HepG2 (cell line): Measurements from ENCODE around the gene AKNA. TPM values are rescaled to one million over a fixed set of nuclear protein-coding genes. Genes with fewer than 3 reads are reported as not detected.
A peak's percentile ranks its signal among the peaks of the same experiment; 100 is the strongest.

Experiments used
- AHDC1 ChIP-seq: sonication (generic); formaldehyde crosslinking; IDR thresholded peaks from 2 replicates; pipeline ENCODE4 v1.5.1; 2020; ENCODE audit warnings: mild to moderate bottlenecking, missing genetic modification reagents, borderline replicate concordance
- GFI1 ChIP-seq: sonication (generic); formaldehyde crosslinking; IDR thresholded peaks from 2 replicates; pipeline ENCODE4 v1.5.0; 2020; ENCODE audit warnings: missing genetic modification reagents, mild to moderate bottlenecking, borderline replicate concordance
- MBD4 ChIP-seq: IDR thresholded peaks from 2 replicates; pipeline ENCODE4 v1.6.1; 2012; ENCODE audit warnings: low read length, inconsistent platforms, borderline replicate concordance
- MED8 ChIP-seq: sonication (generic); formaldehyde crosslinking; IDR thresholded peaks from 2 replicates; pipeline ENCODE4 v1.8.1; 2023; ENCODE audit warnings: mild to moderate bottlenecking, missing genetic modification reagents; ENCODE audit not compliant: insufficient replicate concordance
- MTF1 ChIP-seq: sonication (generic); formaldehyde crosslinking; IDR thresholded peaks from 2 replicates; pipeline ENCODE4 v1.5.0; 2020; ENCODE audit warnings: missing genetic modification reagents
- MZF1 ChIP-seq: sonication (generic); formaldehyde crosslinking; IDR thresholded peaks from 2 replicates; pipeline ENCODE4 v1.8.1; 2023; ENCODE audit warnings: mild to moderate bottlenecking, missing genetic modification reagents, borderline replicate concordance
- SSRP1 ChIP-seq: IDR thresholded peaks from 2 replicates; pipeline ENCODE4 v1.6.1; 2016; ENCODE audit warnings: control low read depth
- ZC3H4 ChIP-seq: sonication (generic); formaldehyde crosslinking; IDR thresholded peaks from 2 replicates; pipeline ENCODE4 v1.4.0; 2020; ENCODE audit warnings: missing genetic modification reagents, borderline replicate concordance
- ZMYM3 ChIP-seq: sonication (generic); formaldehyde crosslinking; IDR thresholded peaks from 2 replicates; pipeline ENCODE4 v1.5.1; 2020; ENCODE audit warnings: mild to moderate bottlenecking, missing genetic modification reagents
- ZNF12 ChIP-seq: sonication (generic); formaldehyde crosslinking; IDR thresholded peaks from 2 replicates; pipeline ENCODE4 v1.5.0; 2020; ENCODE audit warnings: missing genetic modification reagents
- ZNF18 ChIP-seq: sonication (generic); formaldehyde crosslinking; IDR thresholded peaks from 2 replicates; pipeline ENCODE4 v1.8.0; 2022; ENCODE audit warnings: mild to moderate bottlenecking, missing genetic modification reagents; ENCODE audit not compliant: insufficient replicate concordance
- ZNF318 ChIP-seq: sonication (generic); formaldehyde crosslinking; IDR thresholded peaks from 2 replicates; pipeline ENCODE4 v1.4.0; 2020; ENCODE audit warnings: mild to moderate bottlenecking, missing genetic modification reagents
- ZNF768 ChIP-seq: sonication (generic); formaldehyde crosslinking; IDR thresholded peaks from 2 replicates; pipeline ENCODE4 v1.4.0; 2020; ENCODE audit warnings: missing genetic modification reagents
- ZSCAN21 ChIP-seq: sonication (generic); formaldehyde crosslinking; IDR thresholded peaks from 2 replicates; pipeline ENCODE4 v1.8.0; 2022; ENCODE audit warnings: mild to moderate bottlenecking, missing genetic modification reagents, moderate library complexity, borderline replicate concordance
- polyA plus RNA-seq, 8 experiments: library from polyadenylated mRNA; depleted of rRNA in 3 of 8; stranded (reverse) in 7 of 8; unstranded in 1 of 8; fragments of >200 nt; fragmentation: Illumina TruSeq in 4 of 8; extraction: Trizol in 4 of 8; gene quantifications; 2 replicates each; pipeline versions ENCODE4 v1.2.1 to v1.2.3, GENCODE V29; 2011 to 2016; ENCODE audit warnings: low read depth in 4 of 8, missing spikeins in 1 of 8, mixed read lengths in 1 of 8; ENCODE audit not compliant: insufficient read depth in 1 of 8
- total RNA-seq, 5 experiments: library from RNA; depleted of rRNA; stranded (reverse); fragments of >200 nt; fragmentation: Illumina TruSeq; extraction: Trizol; gene quantifications; 2 replicates each; pipeline ENCODE4 v1.2.3, GENCODE V29; 2016; ENCODE audit warnings: low read depth in 1 of 5

AKNA gene
- total and polyA plus RNA-seq, 2 of the 13 experiments (the other 11 are each of a cell fraction or from before 2014, with no cell fraction given): 3.0 to 3.1 TPM

GRCh38 chr9:114397219-114397847 is 9.6 kb upstream of the AKNA start (continued):
- TF ChIP-seq ZNF318 (CRISPR knock-in tag) (no peak), AHDC1 (CRISPR knock-in tag) (no peak), ZSCAN21 (CRISPR knock-in tag) (no peak), MBD4 (no peak), ZNF768 (CRISPR knock-in tag) (peak; percentile 99), ZMYM3 (CRISPR knock-in tag) (peak; percentile 98), MED8 (no peak), ZNF12 (CRISPR knock-in tag) (no peak), GFI1 (no peak), MTF1 (CRISPR knock-in tag) (no peak), ZC3H4 (CRISPR knock-in tag) (peak; percentile 36; the same call in 1 of the 2 replicates), MZF1 (CRISPR knock-in tag) (no peak), ZNF18 (CRISPR knock-in tag) (peak; percentile 33), SSRP1 (CRISPR knock-in tag) (peak; percentile 52; the same call in 1 of the 2 replicates)
